Body of pancreas (tissue), 4 donors: ENCODE data around the gene AOAH. TPM values are rescaled to one million over a fixed set of nuclear protein-coding genes. Genes with fewer than 3 reads are reported as not detected.

ENCODE experiments used
- ATAC-seq: fragments of 150-250 bp; one replicate; pipeline ENCODE4 v1.9.1; 2016
- DNase-seq, 4 donors: peaks; one replicate each; pipeline ENCODE4 v3.0.0-alpha.2; 2019
- H3K27ac ChIP-seq, 4 donors: fragments of 200-600 bp; sonication (generic); 1 replicate in 3 of 4; 2 replicates in 1 of 4; pipeline versions ENCODE4 v1.5.1 to v1.6.1; 2016 to 2019; ENCODE audit warnings: mild to moderate bottlenecking in 1 of 4, mixed read lengths in 1 of 4, moderate library complexity in 1 of 4
- H3K27me3 ChIP-seq, 2 donors: fragments of 200-600 bp; sonication (generic); one replicate each; pipeline ENCODE4 v1.6.0; 2016; ENCODE audit warnings: mild to moderate bottlenecking in 1 of 2
- H3K36me3 ChIP-seq, 2 donors: fragments of 200-600 bp; sonication (generic); replicated peaks in 1 of 2; 2 replicates each; pipeline ENCODE4 v1.5.1; 2016; ENCODE audit warnings: low read depth in 2 of 2; ENCODE audit not compliant: insufficient read depth in 1 of 2
- H3K4me1 ChIP-seq: fragments of 200-600 bp; sonication (generic); one replicate; pipeline ENCODE4 v1.6.0; 2016
- H3K4me3 ChIP-seq, 2 donors: fragments of 200-600 bp; sonication (generic); 1 replicate in 1 of 2; 2 replicates in 1 of 2; pipeline ENCODE4 v1.5.1; 2016 to 2019
- H3K9me3 ChIP-seq, 3 donors: fragments of 200-600 bp; sonication (generic); 1 replicate in 2 of 3; 2 replicates in 1 of 3; pipeline ENCODE4 v1.5.1; 2016
- POLR2A ChIP-seq, 3 donors: fragments of 450-650 bp; IDR thresholded peaks; one replicate each; pipeline ENCODE4 v1.6.1; 2016; ENCODE audit warnings: antibody characterized with exemption in 3 of 3, mild to moderate bottlenecking in 2 of 3
- WGBS, 2 donors: methylation state at CpG; one replicate each; pipeline ENCODE4 v1.1.5; 2017; 5-methylcytosine and 5-hydroxymethylcytosine counted together
- intact Hi-C: fragments of 100-400 bp; cut with DNase I; formaldehyde crosslinking; loops from one replicate; pipeline ENCODE4 v1.15.1; 2023
- total RNA-seq, 2 donors: library from RNA; depleted of rRNA; stranded (reverse); fragments of >200 nt; gene quantifications; one replicate each; pipeline ENCODE4 v1.1.0, GENCODE V29; 2016
- TF ChIP-seq, protein P1 (sequence below), 7 experiments: fragments of 450-650 bp in 4 of 7; fragments of 200-600 bp in 3 of 7; sonication (generic) in 3 of 7; IDR thresholded peaks; one replicate each; pipeline ENCODE4 v1.5.1; 2016 to 2019; ENCODE audit warnings: antibody characterized with exemption in 7 of 7

Gene AOAH
- total RNA-seq, 2 donors from 2014 or later = 4.9 to 6.2 TPM

DNA sequence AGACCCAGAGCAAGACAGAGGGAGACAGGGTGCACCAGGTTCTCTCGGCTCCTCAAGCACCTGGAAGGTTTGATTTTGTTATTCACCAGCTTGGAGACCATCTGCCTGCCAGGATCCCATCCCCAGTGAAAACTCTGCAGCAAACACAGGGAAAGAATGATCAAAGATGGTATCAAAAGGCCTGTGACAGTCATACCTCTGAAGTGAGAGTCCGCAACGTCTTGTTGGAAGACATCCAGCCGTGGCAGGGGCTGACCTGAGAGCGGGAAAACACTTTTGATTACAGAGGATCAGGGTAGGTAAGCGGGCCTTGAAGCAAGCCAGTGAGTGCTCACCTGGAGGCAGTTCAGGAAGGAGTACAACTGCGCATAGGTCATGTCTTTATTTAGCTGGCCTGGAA, 192.3 kb downstream of the AOAH start:
- Histone ChIP-seq H3K4me3 (no peak overlapping the region), H3K9me3 (no peaks in the 10 kb centered on the region), H3K27ac (no peak overlapping the region), H3K36me3 (no peaks in the 10 kb centered on the region), H3K27me3 (no peaks in the 10 kb centered on the region), H3K4me1 (no peaks in the 10 kb centered on the region)
- DNase-seq (no peak), ATAC-seq (no peak)
- WGBS, 2 donors = 81 to 83% methylated on average over 6 to 7 of the region's 7 CpGs
- intact Hi-C loops = no loop called here
- TF ChIP-seq, protein P1, sequence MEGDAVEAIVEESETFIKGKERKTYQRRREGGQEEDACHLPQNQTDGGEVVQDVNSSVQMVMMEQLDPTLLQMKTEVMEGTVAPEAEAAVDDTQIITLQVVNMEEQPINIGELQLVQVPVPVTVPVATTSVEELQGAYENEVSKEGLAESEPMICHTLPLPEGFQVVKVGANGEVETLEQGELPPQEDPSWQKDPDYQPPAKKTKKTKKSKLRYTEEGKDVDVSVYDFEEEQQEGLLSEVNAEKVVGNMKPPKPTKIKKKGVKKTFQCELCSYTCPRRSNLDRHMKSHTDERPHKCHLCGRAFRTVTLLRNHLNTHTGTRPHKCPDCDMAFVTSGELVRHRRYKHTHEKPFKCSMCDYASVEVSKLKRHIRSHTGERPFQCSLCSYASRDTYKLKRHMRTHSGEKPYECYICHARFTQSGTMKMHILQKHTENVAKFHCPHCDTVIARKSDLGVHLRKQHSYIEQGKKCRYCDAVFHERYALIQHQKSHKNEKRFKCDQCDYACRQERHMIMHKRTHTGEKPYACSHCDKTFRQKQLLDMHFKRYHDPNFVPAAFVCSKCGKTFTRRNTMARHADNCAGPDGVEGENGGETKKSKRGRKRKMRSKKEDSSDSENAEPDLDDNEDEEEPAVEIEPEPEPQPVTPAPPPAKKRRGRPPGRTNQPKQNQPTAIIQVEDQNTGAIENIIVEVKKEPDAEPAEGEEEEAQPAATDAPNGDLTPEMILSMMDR (IDR thresholded peaks at IDR 0.05) = no peak

DNA sequence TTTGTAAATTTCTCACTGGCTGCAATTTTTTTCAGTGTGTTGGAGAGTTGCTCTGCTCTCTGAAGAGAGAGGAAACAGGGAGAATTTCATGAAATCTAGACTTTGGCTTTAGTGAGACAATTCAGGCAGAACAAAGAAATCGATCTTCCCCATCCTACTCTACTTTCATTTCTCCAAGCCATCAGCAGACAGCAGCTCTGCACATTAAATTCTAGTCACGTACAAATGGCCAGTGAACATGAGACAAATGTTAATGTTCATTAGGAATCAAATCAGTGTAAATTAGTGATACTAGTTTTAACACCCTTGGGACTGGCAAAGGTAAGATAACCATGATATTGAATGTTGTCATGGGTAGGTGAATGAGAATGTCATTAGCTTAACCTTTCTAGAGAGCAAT, 193.8 kb downstream of the AOAH start:
- no peak overlapping the region for H3K4me3 ChIP-seq
- no peaks in the 10 kb centered on the region for H3K9me3 ChIP-seq
- TF ChIP-seq POLR2A (IDR thresholded peaks at IDR 0.05) = no peak
- TF ChIP-seq, protein P1 (IDR thresholded peaks at IDR 0.05) = no peak
- intact Hi-C loops = no loop called here
- no peaks in the 10 kb centered on the region for H3K36me3 ChIP-seq
- 90% methylated on average over 2 of the region's 2 CpGs for WGBS, 2 donors
- H3K27me3 ChIP-seq = no peaks in the 10 kb centered on the region
- ATAC-seq = no peak
- no peak for DNase-seq
- H3K4me1 ChIP-seq = no peaks in the 10 kb centered on the region
- H3K27ac ChIP-seq = no peak overlapping the region

GRCh38 chr7:36527549-36527913, 196.8 kb downstream of the AOAH start:
- WGBS, 2 donors = 80 to 86% methylated on average over 6 of the region's 6 CpGs
- ATAC-seq (no peak), DNase-seq (no peak)
- intact Hi-C loops = no loop called here
- Histone ChIP-seq H3K36me3 (no peaks in the 10 kb centered on the region), H3K27ac (no peak overlapping the region), H3K9me3 (no peaks in the 10 kb centered on the region), H3K27me3 (no peaks in the 10 kb centered on the region), H3K4me3 (no peak overlapping the region), H3K4me1 (no peaks in the 10 kb centered on the region)
- TF ChIP-seq POLR2A (IDR thresholded peaks at IDR 0.05) = no peak
- TF ChIP-seq, protein P1 (IDR thresholded peaks at IDR 0.05) = no peak

- Histone ChIP-seq H3K9me3 (no peaks in the 10 kb centered on the region), H3K27me3 (no peaks in the 10 kb centered on the region), H3K27ac (no peak overlapping the region), H3K4me1 (no peaks in the 10 kb centered on the region), H3K36me3 (no peaks in the 10 kb centered on the region), H3K4me3 (no peak overlapping the region)
- WGBS, 2 donors = 54 to 77% methylated on average over 3 of the region's 3 CpGs
- no peak for ATAC-seq
- intact Hi-C loops = no loop called here
- TF ChIP-seq POLR2A (IDR thresholded peaks at IDR 0.05) = no peak
- TF ChIP-seq, protein P1 (IDR thresholded peaks at IDR 0.05) = no peak
- DNase-seq = no peak
Observed at GRCh38 chr7:36526863-36527548, 197.3 kb downstream of the AOAH start.
